HG03064 (cell line): ENCODE measurements around the gene KHDC3L.
"Not testable (repeated sequence)": the region's sequence is repeated elsewhere in the genome, so short reads cannot be mapped to it uniquely, and the experiment has no call there.

Source experiments
- ATAC-seq: cut with Tn5 transposase; IDR thresholded peaks from one replicate; pipeline ENCODE4 v1.9.1; 2021; ENCODE audit warnings: low read depth; ENCODE audit not compliant: unreplicated experiment

KHDC3L gene

GRCh38 chr6:73369157-73369556 lies 6.7 kb downstream of the KHDC3L start:
- no peak for ATAC-seq

DNA sequence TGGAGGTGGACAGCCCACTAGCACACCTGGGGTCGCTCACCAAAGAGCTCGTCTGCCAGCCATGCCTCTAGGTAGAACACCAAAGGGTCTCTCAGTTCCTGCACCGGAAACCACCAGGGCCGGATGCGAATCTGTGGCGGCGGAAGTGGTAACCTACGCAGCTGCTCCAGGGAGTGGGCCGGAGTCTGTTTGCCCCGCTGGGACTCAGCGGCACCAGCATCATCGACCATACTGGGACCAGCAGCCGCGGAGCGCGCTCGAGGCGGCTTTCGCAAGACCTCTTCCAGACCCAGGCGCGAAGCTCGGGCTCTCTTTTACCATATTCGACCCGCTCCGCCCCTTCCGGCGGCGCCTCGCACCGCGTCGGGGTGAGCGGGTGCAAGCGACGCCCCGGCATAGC lies 7.1 kb downstream of the KHDC3L start, which contains the start of gene OOEP:
Gene OOEP, minus strand, starts transcription at position 335 of the 400 bp plus-strand sequence. Its CDS starts 105 bp downstream, at position 230.
- ATAC-seq = no peak

DNA sequence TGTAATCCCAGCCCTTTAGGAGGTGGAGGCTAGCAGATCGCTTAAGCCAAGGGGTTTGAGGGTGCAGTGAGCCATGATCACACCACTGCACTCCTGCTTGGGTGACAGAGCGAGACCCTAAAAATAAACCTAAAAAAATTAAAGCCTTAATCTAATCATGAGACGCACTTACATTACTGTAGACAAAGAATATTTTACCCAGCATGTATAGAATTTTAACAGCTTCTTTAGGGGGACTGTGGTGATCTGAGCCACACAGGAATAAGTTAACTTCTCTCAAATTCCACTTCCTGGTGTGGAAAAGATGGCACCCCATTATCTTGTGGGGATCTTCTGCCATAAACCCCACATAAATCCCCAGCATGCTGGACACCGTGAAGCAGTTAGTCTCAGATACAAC lies 9.5 kb downstream of the KHDC3L start:
- ATAC-seq = no peak

DNA sequence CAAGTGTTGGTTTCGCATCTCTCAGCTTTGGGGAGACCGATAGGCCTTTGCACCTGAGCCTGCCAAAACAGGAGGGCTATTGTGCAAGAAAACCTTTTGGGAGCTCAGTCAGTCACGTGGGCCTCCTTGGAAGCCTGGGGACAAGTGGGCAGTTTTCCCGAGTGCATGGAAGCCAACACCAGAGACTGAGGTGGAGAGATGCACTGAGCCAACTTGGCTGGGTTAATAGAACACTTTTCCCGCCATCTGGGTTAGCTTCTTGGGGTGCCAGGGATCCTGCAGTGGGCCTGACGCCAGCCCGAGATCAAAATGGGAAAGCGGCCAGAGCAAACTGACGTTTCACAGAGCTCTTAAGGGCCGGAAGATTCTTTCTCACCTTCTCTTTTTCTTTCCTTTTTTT lies 10.1 kb downstream of the KHDC3L start:
- ATAC-seq = no peak

DNA sequence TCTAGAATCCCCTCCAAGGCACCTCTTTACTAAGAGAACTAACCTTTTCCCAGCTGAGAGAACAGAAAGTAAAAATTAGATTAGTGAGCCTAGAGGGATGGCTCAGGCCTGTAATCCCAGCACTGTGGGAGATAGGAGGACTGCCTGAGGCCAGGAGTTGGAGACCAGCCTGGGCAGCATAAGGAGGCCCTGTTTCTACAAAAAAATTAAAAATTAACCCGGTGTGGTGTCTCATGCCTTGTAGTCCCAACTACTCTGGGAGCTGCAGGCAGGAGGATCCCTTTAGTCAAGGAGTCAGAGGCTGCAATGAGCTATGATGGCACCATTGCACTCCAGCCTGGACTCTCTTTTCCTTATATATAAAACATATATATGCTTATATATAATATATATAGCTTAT lies 12.8 kb downstream of the KHDC3L start:
- no peak for ATAC-seq

- no peak for ATAC-seq
Measured at GRCh38 chr6:73377225-73377624, 14.8 kb downstream of the KHDC3L start.

GRCh38 chr6:73381531-73381930 lies 19.1 kb downstream of the KHDC3L start:
- not testable (repeated sequence) for ATAC-seq

GRCh38 chr6:73382462-73383113 lies 20.1 kb downstream of the KHDC3L start:
- ATAC-seq = no peak

DNA sequence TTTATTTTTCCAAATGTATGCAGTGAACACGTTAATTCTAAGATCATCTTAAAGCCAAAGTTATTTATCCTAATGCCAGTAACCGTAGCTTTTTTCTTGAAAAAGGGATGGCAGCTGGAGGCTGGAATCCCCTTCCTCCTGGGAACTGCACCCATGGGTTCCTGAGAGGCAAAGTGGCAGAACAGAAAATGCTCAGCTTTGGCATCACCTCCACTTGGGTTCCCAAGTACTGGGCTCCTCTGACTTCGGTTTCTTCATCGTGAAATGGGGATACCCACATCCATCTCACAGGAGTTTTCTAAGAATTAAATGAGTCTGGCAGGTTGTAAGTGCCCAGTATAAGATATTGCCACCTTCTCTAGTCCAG lies 26.0 kb downstream of the KHDC3L start:
- peak; percentile 16 for ATAC-seq

- peak; percentile 86 for ATAC-seq
Measured at GRCh38 chr6:73388800-73389512, 26.5 kb downstream of the KHDC3L start.

- no peak for ATAC-seq
Measured at GRCh38 chr6:73389854-73390253, 27.4 kb downstream of the KHDC3L start.

DNA sequence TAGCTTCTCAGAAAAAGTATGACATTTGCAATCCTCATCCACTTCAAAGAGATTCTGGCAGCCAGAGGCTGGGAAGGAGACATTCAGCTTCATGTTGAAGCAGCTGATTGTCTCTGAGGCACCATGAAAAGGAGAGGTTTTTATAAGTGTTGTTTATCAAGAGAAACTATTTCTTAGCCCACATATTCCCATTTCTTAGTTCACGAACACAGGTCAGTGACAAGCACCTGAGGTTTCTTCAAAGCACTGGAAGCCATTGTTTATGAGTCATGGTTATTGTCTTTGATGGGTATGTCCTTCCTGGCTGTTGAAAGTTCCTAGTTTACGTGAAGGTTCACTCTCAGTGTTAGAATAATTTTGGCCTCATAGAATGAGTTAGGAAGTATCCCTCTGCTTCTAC lies 29.2 kb downstream of the KHDC3L start:
- ATAC-seq = no peak

DNA sequence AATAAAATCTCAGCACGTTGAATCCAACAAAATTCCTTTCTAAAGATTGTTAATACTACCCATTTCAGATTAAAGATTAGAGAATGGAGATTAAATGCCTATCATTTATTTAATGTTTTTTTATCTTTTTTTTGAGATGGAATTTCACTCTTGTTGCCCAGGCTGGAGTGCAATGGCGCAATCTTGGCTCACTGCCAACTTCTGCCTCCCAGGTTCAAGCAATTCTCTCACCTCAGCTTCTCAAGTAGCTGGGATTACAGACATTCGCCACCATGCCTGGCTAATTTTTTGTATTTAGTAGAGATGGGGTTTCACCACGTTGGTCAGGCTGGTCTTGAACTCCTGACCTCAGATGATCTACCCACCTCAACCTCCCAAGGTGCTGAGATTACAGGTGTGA lies 29.7 kb downstream of the KHDC3L start:
- not testable (repeated sequence) for ATAC-seq

GRCh38 chr6:73393278-73393677 lies 30.8 kb downstream of the KHDC3L start:
- no peak for ATAC-seq

GRCh38 chr6:73394577-73395354 lies 32.3 kb downstream of the KHDC3L start, which contains the start of gene DDX43:
DDX43 (plus strand) TSS chr6:73394828; CDS start chr6:73394906, 78 bp downstream.
- no peak for ATAC-seq

DNA sequence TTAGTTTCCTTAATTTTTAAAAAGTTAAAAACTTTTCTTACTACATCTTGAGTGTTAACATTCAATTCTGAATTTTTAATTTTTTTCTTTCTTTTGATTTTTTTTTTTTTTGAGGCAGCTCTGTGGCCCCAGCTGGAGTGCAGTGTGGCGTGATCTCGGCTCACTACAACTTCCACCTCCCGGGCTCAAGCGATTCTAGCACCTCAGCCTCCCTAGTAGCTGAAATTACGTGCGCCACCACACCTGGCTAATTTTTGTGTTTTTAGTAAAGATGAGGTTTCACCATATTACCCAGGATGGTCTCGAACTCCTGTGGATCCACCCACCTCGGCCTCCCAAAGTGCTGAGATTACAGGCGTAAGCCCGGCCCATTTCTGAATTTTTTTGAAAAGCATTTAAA lies 33.4 kb downstream of the KHDC3L start:
- no peak for ATAC-seq

- no peak for ATAC-seq
Measured at GRCh38 chr6:73400656-73401055, 38.2 kb downstream of the KHDC3L start.

DNA sequence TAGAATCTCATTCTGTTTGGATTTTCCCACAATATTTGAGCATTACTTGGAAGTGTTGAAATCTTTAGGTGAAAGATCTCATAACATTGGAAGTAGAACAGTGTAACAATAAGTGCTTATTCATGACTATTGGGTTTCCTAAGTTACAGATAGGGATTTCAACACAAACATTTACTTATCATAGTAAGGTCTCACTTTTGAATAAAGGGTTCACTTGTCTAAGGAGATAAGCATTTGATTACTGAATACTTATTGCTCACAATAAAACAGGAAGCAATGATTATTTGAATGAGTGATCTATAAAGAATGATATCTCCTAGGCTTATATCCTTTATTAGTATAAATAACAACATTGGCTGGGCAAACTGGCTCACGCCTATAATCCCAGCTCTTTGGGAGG lies 46.9 kb downstream of the KHDC3L start:
- no peak for ATAC-seq

- no peak for ATAC-seq
Measured at GRCh38 chr6:73413102-73413501, 50.6 kb downstream of the KHDC3L start.
